Neural progenitor cell (in vitro differentiated cells): ENCODE results near the gene FGF4.

Experiments
- CTCF ChIP-seq: fragments of 200-600 bp; sonication (generic); IDR thresholded peaks from 2 replicates; pipeline ENCODE4 v1.5.1; 2017; ENCODE audit warnings: antibody characterized with exemption, mild to moderate bottlenecking
- EZH2 ChIP-seq: fragments of 200-600 bp; sonication (generic); IDR thresholded peaks from 2 replicates; pipeline ENCODE4 v1.6.1; 2017; ENCODE audit warnings: antibody characterized with exemption, mild to moderate bottlenecking, moderate library complexity
- EZH2phosphoT487 ChIP-seq: fragments of 200-600 bp; sonication (generic); IDR thresholded peaks from 2 replicates; pipeline ENCODE4 v1.6.1; 2017; ENCODE audit warnings: antibody characterized with exemption

- TF ChIP-seq CTCF, result no peak
- TF ChIP-seq EZH2, result no peak
- no peak for TF ChIP-seq EZH2phosphoT487
Measured at GRCh38 chr11:69796063-69796462, 20.9 kb upstream of the FGF4 start.
